Measurements from ENCODE around the gene MKRN1. TPM values are rescaled to one million over a fixed set of nuclear protein-coding genes. Genes with fewer than 3 reads are reported as not detected.

Gene MKRN1, protein sequence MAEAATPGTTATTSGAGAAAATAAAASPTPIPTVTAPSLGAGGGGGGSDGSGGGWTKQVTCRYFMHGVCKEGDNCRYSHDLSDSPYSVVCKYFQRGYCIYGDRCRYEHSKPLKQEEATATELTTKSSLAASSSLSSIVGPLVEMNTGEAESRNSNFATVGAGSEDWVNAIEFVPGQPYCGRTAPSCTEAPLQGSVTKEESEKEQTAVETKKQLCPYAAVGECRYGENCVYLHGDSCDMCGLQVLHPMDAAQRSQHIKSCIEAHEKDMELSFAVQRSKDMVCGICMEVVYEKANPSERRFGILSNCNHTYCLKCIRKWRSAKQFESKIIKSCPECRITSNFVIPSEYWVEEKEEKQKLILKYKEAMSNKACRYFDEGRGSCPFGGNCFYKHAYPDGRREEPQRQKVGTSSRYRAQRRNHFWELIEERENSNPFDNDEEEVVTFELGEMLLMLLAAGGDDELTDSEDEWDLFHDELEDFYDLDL
- total RNA-seq, result 10 to 100 TPM; 60.2 to 87.9 (median 69.1) TPM

DNA sequence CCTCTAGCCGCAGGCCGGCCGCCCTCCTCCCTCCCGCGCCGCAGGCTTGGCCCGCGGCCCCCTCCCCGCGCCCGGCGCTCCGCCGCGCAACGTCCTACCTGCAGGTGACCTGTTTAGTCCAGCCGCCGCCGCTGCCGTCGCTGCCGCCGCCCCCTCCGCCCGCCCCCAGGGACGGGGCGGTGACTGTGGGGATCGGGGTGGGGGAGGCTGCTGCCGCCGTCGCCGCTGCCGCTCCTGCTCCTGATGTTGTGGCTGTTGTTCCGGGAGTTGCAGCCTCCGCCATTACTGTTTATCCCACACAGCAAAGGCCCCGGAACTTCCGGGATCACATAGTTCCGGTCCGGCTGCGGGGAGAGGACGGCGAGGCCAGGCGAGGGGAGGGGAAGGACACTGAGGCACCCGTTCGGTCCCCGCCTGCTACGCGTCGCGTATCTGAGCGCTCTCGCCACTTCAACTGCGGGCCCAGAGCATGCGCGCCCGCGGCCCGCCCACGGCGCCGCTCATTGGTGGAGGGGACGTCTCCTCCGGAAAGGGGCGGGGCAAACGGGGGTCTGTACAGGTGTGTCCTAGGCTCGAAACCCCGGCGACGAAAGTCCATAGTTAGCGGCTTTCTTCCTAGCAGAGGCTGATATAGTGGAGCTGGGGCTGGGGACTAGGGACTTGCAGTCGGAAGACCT is at the start of gene MKRN1:
TSS of gene MKRN1 (minus strand) at position 444 of the 677 bp plus-strand sequence. CDS start at position 283, 161 bp downstream.
- Histone ChIP-seq H3K27me3 (no peaks in the 10 kb centered on the region), H3K9me3 (no peaks in the 10 kb centered on the region), H3K4me3 (replicated peaks in 1 of 3) (peak within 1 kb of the TSS; percentile 81 to 99 (median 84)), H3K4me1 (peaks cover 14 to 15% of the 10 kb centered on the region in 2 donors), H3K36me3 (no peaks in the 10 kb centered on the region), H3K27ac (peak within 1 kb of the TSS; percentile 81 to 88 (median 84))
- intact Hi-C loops (cut with DNase I), result no loop called here
- peak; percentile 97 for DNase-seq
- TF ChIP-seq, protein P1, sequence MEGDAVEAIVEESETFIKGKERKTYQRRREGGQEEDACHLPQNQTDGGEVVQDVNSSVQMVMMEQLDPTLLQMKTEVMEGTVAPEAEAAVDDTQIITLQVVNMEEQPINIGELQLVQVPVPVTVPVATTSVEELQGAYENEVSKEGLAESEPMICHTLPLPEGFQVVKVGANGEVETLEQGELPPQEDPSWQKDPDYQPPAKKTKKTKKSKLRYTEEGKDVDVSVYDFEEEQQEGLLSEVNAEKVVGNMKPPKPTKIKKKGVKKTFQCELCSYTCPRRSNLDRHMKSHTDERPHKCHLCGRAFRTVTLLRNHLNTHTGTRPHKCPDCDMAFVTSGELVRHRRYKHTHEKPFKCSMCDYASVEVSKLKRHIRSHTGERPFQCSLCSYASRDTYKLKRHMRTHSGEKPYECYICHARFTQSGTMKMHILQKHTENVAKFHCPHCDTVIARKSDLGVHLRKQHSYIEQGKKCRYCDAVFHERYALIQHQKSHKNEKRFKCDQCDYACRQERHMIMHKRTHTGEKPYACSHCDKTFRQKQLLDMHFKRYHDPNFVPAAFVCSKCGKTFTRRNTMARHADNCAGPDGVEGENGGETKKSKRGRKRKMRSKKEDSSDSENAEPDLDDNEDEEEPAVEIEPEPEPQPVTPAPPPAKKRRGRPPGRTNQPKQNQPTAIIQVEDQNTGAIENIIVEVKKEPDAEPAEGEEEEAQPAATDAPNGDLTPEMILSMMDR (IDR thresholded peaks at IDR 0.05), result peak in 1 of 6 experiments; percentile 1
- peak in 1 of 2 donors; percentile 86 for TF ChIP-seq POLR2A (IDR thresholded peaks at IDR 0.05)
- 0% methylated on average over 19 of the region's 71 CpGs for WGBS, 2 donors

DNA sequence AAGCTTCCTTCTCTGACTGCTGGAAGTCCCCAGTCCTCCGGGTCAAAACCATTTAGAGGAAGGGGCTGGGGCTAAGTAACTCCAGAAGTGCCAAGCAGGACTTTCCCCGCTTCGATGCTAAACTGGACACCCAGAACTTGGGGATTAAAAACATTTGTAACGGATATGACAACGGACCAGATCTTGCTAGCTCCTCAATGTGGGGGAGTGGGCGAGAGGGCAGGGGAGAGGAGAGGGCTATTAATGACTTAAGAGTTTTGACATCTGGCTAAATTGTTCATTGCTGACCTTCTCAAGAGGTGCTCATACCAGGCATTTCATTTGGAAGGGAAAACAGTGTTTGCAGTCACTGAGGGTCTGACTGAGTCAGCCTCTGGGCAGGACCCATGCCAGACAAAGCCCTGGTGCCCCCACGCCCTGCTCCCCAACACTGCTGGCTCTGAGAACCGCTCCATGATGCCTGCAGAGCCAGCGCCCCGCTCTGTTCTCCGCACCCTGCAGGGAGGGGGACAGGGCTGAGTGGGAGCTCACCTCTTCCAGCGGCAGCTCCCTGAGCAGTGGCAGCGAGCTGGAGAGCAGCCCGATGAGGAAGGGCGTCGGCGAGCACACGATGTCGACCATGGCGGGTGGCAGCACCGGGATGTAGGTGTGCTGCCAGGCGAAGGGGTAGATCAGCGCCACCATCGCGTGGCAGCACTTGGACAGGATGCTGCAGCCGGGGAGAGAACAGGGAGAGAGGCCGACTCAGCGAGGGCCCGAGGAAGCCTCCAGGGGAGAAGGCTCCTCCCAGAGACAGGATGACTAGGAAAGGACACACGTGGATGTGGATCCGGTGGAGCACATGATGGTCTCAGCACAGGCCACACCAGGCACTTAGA is 47.7 kb upstream of the MKRN1 start:
- Histone ChIP-seq H3K4me3 (replicated peaks in 1 of 3) (no peak overlapping the region), H3K27me3 (no peaks in the 10 kb centered on the region), H3K36me3 (no peaks in the 10 kb centered on the region), H3K27ac (no peak overlapping the region), H3K4me1 (no peaks in the 10 kb centered on the region), H3K9me3 (no peaks in the 10 kb centered on the region)
- TF ChIP-seq POLR2A (IDR thresholded peaks at IDR 0.05), result no peak
- TF ChIP-seq, protein P1 (IDR thresholded peaks at IDR 0.05), result no peak
- WGBS, 2 donors, result 69 to 73% methylated on average over 25 to 28 of the region's 31 CpGs
- no peak for DNase-seq
- intact Hi-C loops (cut with DNase I), result no loop called here

DNA sequence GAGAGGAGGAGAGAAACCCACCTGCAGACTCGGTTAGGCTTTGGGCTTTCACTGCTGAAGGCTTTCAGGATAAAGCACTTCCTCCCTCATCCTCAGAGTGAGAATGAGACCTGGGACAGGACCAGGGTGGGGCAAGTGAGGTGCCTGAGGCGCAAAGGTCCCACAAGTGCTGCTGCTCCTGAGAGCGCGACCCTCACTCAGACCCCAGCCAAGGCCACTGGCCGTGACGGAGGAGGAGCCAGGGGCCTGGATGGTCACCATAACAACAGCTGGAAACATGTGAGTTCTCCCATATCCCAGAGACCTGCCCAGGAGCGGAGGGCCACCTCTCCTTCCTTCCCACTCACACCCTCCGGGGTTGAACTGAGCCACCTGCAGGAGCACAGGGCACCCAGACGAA is 46.9 kb upstream of the MKRN1 start:
- no peak for DNase-seq
- Histone ChIP-seq H3K27me3 (no peaks in the 10 kb centered on the region), H3K27ac (no peak overlapping the region), H3K36me3 (no peaks in the 10 kb centered on the region), H3K9me3 (no peaks in the 10 kb centered on the region), H3K4me3 (replicated peaks in 1 of 3) (no peak overlapping the region), H3K4me1 (no peaks in the 10 kb centered on the region)
- intact Hi-C loops (cut with DNase I), result no loop called here
- no peak for TF ChIP-seq POLR2A (IDR thresholded peaks at IDR 0.05)
- TF ChIP-seq, protein P1 (IDR thresholded peaks at IDR 0.05), result no peak
- 48 to 68% methylated on average over 6 to 7 of the region's 9 CpGs for WGBS, 2 donors

DNA sequence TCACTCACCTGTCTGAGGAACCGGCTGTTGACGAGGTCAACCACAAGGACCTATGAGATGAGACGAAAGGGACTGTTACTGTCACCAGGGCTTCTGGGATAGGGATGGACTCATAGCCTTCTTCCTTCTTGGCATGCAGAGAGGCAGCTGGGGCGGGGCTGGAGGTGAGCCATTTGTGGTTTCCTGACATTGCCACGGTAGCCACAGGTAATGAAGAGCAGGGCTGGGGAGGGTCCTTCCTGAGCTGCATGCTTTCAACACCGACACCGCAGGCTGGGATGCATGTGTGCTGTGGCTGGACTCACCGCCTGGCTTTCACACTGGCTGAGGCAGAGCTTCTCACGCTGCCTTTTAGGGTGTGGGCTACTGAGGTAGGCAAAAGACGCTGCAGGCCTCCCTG is 46.4 kb upstream of the MKRN1 start:
- TF ChIP-seq, protein P1 (IDR thresholded peaks at IDR 0.05), result no peak
- TF ChIP-seq POLR2A (IDR thresholded peaks at IDR 0.05), result no peak
- Histone ChIP-seq H3K36me3 (no peaks in the 10 kb centered on the region), H3K27ac (no peak overlapping the region), H3K4me3 (replicated peaks in 1 of 3) (no peak overlapping the region), H3K27me3 (no peaks in the 10 kb centered on the region), H3K9me3 (no peaks in the 10 kb centered on the region), H3K4me1 (no peaks in the 10 kb centered on the region)
- DNase-seq, result no peak
- intact Hi-C loops (cut with DNase I), result no loop called here
- 78 to 85% methylated on average over 9 to 10 of the region's 10 CpGs for WGBS, 2 donors

All from thyroid gland (tissue), 4 donors.